CD1c-positive myeloid dendritic cell (primary cell): ENCODE results near the gene PRDM16.
"Not testable (repeated sequence)": the region's sequence is repeated elsewhere in the genome, so short reads cannot be mapped to it uniquely, and the experiment has no call there.

Experiments used
- DNase-seq: peaks from one replicate; pipeline ENCODE4 v3.0.0-alpha.2; 2016; ENCODE audit errors: extremely low spot score

Gene PRDM16

DNA sequence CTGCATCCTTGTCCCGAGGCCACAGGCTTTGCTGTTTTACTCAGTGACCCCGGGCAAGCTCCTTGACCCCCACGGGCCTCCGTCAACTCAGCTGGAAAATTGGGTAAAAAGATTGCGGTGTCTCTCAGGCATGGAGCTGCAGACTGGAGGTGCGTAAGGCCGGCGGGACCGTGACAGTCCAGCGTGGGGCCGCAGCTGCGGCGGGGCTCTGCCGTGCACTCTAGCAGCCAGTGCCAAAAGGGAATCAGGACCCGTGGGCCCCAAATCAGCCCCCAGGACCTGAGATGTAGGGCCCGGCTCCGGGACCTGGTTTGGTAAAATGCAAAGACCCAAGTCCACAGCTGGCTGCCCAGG, 158.3 kb downstream of the PRDM16 start:
- DNase-seq: no peak

DNA sequence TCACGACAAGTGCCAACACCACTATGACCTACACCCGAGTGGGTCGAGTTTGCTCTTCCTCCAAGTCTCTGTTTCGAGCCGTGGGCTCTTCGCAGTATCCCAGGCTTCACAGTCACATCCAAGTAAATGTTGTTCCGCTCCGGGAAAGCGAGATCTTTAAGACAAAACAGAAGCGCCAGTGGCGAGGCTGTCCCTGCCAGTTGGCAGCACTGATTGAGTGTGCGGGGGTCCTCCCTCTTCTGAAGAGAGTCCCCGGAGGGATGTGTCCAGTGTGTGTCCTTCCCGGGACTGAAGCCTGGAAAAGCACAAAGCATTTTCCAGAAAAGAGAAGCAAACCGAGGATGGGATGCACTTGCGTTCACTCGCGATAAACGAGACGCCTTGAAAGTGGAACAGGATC, 158.9 kb downstream of the PRDM16 start:
- DNase-seq: no peak

DNA sequence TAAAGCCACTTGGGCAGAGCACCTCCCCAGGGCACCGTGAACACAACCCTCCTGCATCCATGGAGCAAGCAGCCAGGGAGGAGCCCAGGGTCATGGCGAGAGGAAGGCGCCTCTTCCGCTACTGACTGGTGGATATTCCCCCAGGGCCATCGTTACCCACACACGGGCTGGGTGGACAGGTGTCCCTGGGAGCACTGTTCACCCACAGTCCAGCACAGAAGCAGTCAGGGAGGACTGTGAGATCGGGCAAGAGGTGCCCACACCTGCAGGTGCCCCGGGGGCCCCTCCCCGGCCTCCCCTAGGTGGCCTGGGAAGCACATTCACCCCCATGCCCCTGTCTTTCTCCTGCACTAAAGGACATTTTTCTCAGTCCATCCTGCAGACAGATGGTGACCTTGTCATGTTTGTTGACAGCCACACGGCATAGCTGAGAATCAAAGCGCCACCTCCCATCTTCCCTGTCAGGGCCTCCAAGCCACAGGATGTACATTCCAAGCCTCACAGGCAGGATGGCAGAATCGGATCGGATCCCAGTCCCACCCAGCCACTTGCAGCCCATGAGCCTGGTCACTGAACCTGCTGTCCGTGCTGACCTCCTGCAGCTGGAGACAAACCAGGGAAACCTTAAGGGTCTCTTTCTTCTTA, 160.2 kb downstream of the PRDM16 start:
- no peak for DNase-seq

DNA sequence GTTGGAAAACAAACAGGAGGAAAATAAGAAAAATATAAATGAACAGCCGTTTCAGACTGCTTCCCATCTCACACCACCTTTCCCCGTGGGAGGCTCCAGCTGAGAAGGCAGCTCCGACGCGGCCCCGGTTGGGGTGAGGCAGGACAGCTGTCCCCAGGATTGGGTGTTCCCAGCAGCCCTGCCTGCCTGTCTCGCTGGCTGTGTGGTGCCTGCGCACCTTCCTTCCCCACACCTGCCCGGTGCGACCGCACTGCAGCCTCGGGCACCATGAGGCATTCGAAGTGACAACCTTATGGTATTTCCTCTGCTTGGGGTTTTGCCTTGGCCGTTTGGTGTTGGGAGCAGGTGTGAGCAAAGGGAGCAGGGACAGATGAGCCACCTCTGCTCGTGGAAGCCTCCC, 161.6 kb downstream of the PRDM16 start:
- DNase-seq: no peak

DNA sequence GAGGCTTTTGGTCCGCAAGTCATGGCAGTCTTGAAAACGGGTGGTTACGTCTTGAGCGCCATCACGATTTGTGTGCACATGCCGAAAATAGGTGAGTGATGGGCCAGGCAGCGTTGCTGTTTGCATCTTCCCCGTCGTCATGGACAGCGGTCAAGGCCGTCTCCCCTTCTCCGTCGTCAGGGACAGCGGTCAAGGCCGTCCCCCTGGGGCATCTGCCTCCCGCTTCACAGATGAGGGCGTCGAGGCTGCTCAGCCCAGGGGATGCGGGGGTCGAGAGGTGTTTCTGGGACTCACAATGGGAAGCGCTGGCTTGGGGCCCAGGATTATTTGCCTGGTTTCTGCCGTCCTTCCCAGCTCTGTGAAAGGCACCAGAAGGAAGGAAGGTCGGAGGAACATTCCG, 162.2 kb downstream of the PRDM16 start:
- no peak for DNase-seq

DNA sequence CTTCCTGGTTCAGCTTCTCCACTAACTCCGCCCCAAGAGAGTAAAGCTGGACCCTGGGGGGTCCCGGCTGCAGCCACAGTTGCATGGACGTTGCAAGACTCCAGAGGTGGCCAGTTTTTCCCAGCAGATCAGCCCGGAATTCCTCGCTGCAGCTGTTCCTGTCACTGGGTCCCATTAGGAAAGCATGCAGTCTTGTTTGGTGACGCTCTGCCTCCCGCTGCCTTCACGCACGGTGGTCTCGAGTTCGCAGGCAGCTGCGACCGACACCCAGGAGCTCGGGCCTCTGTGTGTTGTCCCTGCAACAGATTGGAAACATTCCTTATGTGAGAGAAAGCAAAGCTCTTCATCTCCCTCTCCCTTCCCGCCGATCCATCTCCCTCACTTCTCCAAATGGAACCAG, 162.8 kb downstream of the PRDM16 start:
- no peak for DNase-seq

DNA sequence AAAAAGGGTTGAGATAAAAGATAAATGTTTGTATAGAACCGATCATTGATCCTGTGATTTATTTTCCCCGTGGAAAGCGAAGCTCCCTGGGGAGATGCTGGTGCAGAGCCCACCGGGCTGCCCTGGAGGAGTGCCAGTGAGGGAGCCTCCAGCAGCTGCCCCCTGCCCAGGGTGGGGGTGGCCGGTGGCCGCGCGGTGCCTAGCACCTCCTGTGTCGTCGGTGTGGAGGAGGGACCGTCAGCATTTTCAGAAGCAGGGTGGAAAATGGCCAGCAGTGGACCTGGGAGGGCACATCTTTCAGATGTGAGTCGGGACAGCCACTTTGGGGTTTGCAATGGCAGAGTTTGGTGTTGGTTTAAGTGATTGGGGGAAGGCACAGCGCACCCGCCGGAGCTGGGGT, 164.0 kb downstream of the PRDM16 start:
- DNase-seq: no peak

DNA sequence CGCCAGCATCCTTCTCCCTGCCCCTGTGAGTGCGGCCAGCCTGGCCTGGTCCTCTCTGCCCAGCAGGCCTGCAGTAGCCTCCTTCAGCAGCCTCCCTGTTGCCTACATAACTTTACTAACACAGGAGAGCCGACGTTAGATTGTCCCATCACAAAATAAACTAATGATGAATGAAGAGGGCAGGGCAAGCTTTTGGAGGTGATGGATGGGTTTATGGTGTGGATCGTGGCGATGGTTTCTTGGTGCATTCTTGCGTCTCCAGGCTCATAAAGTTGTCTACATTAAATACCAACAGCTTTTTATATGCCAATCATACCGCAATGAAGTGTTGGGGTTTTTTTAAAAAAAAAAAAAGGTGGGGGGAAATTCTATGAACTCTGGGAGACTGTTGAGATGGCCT, 164.5 kb downstream of the PRDM16 start:
- no peak for DNase-seq

DNA sequence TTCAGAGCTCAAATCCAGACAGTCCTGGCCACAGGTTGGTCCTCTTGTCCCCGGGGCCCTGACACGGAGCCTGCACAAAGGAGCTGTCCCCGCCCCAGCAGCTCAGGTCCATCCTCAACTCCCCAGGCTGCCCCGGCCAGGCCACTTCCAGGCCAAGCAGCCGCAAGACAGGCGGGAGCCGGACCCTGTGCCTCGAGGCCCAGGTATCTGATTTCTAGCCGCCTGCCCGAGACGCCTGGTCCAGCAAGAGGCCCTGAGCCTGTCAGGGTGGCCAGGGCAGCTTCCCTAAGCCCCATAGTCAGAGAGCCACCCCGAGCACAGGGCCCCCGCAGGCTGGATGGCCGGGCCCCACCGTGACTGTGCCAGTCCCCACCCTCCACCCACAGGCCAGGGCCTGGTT, 165.3 kb downstream of the PRDM16 start:
- no peak for DNase-seq

DNA sequence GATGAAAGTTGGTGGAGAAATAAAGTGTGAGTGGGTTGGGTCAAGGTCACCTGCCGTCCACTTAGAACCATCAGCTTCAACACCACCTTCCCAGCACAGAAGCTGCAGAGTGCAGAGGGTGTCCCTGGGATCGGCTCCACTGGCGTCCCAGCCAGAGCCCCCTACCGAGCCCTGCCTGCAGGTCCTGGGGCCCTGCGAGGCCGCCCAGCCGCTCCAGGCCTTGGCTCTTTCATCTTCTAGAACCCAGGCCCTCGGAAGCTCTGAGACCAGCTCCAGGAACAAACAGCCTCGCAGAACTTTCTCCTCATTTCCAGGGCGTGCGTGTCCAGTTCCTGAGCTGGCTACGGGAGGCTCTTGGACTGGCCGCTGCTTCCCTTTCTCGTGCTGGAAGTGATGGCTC, 166.0 kb downstream of the PRDM16 start:
- DNase-seq: no peak

DNA sequence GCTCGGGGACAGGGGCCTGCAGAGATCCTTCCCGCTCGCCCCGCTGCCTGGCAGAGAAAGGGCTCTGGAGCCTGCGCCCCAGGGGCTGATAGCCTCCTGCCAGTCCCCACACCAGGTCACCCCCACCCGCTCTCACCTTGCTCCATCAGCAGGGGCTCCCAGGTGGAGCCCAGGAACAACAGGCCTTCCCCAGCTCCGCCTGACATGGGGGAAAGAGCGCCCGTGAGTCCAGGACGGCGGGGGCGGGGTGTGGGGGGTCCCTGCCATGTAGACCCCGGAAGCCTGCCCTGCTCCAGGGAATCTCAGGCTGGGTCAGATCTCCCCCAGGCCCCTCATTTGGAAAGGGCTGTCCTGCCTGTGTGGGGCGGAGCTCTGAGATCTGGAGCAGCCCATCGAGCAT, 166.5 kb downstream of the PRDM16 start:
- no peak for DNase-seq

DNA sequence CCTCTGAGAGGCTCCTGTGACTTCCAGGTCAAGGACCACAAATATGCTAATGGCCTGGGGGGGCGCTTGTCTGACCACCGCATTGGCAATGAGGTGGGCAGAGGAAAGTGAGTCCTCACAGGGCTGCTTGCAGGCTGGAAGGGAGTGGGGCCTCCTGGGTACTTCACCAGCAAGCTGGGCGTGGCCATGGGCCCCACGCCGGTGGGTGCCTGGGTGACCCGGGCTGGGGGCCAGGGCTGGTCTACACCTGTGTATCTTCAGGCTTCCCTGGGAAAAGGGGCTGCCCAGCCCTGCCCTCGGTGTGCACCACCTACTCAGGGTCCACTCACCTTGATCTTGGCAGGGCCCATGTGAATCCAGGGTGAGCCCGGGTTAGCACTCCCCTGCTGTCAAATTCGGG, 167.4 kb downstream of the PRDM16 start:
- no peak for DNase-seq

DNA sequence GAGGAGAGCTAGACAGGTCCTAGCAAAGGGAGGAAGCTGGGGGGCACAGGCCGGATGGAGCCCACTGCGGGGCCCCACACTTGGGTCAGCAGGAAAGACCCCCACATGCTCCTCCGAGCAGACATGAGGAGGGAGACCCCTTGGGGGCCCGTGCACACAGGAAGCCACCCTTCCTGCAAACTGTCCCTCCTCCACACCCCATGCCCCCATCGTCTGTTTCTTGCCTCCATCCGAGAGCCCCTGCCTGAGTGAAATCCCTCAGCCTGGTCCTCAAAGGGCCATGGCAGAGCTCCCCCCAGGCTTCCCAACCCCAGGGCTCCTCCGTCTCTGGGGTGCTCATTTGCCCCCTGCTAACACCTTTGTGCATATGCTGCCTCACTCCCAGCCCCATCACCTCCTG, 168.0 kb downstream of the PRDM16 start:
- DNase-seq: no peak

DNA sequence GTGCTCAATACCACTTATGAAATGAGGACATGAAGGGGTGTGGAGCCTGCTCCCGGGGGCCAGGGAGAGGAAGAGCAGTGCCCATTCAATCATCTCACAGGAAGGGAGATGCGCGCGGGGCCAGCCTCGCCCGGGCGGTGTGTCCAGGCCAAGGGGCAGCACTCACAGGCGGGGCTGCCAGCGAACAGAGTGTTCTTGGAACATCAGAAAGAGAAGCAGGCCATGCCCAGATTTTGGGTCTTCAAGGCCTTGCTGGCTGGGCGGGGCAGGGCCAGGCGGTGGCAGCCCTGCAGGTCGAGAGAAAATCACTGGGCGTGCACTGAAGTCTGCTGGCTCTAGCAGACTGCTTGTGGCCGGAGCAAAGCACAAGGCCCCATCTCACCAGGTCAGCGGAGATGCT, 168.6 kb downstream of the PRDM16 start:
- DNase-seq: no peak

DNA sequence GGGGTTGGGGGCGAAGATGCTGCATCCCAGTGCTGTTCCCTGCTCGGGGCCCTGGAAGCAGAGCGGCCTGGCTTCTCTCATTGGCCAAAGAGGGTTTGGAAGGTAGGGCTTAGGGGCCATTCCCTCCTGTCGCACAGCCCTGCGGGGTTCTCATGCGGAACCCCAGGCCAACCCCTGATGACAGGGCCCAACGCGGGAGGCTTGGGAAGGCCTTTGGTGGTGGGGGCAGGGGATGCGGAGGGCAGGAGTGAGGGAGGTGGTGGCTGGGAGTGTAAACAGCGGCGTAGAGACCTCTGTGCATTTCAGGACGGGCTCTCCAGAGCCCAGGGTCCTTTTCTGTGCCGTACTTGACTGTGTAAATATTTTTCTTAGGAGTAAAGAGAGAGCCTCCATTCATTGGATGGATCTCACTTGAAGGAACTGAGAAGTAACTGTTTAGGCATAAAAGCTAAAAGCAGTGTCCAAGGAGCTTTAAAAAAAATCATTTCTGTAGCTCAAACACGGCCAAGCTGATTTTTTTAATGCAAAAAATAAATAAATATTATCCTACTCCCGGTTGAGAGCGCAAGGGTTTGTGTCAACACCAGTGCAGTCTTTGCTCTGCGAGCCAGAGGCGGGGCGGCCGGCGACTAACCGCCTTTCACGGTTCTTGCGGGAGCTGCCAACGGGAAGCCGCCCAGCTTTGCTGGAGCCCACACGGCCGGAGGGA, 169.1 kb downstream of the PRDM16 start:
- DNase-seq: no peak

DNA sequence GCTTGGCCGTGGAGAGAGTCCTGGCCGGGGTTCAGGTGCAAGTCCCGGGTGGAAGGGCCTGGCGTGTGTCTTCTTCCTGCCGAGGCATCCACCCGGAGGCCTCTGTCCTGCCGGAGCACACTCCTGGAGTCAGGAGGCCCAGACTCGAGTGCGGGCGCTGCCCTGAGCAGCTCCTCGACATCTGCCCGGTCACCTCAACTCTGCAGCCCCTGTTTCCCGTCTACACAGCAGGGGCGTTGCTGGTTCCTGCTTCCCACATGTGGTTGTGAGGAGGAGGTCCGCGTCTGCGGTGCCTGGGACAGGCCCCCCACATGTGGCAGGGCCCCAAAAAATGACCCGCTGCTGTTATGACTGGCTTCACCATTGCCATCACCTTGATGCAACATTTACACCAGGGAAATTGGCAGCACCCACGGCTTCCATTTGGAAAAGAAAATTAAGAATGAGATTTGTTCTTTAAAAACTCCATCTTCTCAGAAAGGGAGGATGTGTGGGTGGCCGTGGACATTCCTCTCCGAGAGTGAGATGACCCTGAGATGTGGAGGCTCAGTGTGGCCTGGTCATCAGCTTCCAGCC, 169.8 kb downstream of the PRDM16 start:
- DNase-seq: no peak

DNA sequence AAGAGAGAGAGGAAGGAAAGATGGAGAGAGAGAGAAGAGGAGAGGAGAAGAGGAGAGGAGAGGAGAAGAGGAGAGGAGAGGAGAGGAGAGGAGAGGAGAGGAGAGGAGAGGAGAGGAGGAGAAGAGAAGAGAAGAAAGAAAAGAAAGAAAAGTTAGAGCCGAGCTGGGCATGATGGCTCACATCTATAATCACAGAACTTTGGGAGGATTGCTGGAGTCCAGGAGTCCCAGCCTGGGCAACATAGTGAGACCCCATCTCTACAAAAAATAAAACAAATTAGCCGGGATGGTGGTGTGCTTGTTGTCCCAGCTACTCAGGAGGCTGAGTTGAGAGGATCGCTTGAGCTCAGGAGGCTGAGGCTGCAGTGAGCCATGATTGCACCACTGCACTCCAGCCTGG, 171.0 kb downstream of the PRDM16 start:
- DNase-seq: not testable (repeated sequence)

DNA sequence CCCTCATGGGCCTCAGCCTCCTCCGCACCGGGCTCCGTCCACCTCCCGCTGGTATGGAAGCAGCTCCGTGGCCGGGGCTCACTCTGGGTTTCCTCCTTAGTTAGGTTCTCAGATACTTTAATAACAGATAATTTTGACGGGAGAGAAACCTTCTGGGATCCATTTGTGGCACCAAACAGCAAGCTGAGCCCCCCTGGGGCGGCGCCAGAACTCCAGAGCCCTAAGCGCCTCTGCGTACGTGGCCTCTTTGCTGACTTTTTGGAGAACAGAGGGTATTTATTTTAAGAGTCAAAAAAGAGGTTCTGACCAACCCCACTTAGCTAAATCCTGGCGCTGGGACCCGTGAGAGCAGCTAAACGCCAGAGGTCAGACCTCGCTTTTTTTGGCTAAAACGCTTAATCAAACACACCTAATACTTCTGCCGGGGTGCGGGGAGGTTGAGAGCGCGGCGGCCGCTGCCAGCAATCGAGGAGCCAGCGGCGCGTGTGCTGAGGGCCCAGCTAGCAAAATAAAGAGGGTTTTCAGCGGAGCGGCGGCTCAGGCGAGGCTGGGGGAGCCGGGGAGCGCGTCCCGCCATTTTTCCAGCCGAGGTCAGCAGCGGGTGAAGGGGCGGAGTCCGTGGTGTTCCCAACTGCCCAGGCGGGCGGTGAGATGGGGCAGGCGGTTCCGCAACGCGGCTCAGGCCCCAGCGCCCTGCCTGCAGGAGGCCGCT, 171.7 kb downstream of the PRDM16 start:
- DNase-seq: no peak

DNA sequence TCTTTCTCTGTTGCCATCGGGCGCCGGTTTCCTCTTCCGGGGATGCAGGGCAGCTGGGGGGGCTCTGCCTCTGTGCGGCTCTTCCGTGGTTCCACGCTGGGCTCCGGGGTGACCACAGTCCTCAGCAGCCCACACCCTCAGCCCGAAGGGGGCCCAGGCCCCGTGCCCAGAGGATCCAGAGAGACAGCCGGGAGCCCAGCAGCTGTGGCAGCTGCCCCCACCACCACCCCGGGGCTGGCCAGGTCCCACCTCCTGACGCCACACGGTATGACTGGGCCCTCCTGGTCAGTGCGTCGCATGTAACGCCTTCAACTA, 172.2 kb downstream of the PRDM16 start:
- DNase-seq: no peak

DNA sequence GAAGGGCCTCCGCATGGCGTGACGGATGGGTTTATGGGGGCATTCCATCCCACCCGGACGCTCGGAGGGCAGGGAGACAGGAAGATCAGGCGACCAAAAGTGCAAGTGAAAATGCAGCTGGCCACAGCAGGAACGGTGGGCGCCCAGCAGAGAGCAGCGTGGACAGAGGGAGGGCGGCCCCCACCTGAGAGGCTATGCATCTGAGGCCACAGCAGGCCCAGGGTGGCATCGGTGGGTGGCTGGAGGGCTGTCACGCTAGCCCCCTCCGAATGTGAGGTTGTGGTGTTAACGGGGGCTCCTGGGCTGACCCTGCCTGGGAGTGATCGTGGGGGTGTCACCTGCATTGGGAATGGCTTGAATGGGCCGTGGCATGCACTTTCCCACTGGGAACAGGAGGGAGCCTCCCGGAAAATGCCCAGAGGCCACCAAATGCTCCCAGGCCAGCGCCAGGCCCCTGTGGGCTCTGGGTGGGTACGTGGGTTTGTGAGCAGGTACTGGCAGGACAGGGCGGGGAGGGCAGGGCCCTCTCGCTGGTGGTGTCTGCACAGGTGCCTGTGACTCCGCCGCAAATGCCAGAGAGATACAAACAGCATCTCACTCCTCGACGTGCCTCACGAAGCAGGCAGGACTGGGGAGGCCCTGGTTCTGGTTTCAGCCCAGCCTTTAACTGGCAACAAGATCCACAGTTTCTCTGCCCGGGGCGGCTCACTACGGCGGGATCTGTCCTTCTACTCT, 172.8 kb downstream of the PRDM16 start:
- no peak for DNase-seq

DNA sequence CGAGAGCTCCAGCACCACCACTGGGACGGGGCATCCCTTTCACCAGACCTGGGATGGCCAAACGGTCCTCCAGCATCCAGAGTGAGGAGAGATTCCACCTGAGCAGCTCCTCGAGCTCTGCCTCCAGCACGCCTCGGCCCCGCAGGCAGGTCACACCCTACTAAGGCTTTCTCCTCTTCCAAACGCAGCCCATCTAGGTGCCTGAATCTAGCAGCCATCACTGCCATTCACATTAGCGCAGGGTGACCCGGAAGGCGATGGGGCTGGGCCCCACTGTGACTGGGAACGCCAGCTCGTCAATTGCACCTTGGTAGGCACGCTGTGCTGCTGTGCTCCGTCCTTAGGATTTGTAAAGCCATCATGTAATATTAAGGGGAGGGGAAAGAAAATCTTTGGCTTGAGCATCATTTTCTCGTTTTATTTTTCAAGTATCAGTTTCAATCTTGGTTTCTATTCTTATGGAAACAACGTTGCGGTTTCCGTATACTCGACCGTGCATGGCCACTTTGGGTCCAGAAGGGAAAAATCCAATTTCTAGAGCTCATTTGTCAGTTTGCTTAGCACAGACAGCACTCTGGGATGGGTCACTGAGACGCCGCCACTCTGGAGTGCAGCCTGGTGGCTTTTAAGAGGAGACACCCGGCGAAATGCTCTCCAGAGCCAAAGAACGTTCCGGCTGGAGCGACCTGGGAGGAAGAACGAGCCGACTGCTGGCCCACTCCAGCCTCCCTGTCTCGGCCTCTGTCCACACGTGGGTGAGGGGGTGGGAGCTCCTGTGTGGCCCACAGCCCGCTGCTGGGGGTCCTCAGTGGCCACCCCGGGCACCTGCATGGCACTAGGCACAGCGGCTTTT, 173.6 kb downstream of the PRDM16 start:
- DNase-seq: no peak

DNA sequence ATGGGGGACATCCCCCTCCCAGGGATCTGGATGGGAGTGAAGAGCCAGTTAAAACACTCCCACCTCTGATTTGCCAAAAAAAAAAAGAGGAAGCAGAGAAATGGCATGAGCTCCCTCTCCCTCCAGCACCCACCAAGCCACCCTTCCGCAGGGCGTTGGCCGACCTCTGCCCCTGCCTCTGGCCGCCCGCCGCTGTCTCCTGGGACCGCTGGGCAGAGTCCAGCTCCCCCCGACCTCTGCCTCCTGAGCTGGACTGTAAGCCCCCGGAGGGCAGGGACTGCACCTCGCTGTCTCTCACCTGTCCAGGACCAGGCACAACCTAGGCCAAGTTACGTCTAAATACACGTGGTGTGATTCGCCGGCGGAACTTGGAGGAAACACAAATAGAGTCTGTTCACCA, 174.3 kb downstream of the PRDM16 start:
- DNase-seq: no peak
